ENCODE measurements around the gene CRTC1.

The CRTC1 gene

DNA sequence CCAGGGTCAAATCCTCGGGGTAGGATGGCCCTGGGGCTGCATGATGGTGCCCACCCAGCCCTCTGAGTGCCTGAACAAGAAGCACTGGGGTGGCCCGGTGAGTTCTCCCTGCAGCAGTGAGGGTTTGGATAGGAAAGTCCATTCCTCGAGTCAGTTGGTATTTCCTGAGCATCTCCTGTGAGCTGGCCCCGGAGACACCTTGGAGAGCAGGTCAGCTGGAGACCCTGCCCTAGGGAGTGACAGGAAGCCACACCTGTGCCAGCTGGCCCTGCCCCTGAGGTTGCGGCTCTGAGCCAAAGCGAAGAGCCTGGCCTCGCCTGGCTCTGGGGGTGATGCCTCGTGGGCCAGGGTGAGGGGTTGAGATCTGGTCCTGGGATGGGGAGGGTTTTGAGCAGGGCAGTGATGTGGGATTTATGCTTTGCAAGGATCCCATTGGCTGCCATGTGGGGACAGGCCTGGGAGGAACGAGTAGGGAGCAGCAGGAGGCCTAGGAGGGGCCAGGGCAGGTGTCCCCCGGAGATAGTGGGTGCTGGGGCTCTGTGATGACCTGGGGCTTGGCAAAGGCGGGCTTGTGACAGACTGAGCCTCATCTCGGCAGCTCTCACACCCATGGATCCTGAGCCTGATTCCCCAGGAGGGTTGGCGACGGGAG, 16.0 kb downstream of the CRTC1 start:
- DNase-seq (ENCODE audit: low read depth in 2 of 2) = no peak

DNA sequence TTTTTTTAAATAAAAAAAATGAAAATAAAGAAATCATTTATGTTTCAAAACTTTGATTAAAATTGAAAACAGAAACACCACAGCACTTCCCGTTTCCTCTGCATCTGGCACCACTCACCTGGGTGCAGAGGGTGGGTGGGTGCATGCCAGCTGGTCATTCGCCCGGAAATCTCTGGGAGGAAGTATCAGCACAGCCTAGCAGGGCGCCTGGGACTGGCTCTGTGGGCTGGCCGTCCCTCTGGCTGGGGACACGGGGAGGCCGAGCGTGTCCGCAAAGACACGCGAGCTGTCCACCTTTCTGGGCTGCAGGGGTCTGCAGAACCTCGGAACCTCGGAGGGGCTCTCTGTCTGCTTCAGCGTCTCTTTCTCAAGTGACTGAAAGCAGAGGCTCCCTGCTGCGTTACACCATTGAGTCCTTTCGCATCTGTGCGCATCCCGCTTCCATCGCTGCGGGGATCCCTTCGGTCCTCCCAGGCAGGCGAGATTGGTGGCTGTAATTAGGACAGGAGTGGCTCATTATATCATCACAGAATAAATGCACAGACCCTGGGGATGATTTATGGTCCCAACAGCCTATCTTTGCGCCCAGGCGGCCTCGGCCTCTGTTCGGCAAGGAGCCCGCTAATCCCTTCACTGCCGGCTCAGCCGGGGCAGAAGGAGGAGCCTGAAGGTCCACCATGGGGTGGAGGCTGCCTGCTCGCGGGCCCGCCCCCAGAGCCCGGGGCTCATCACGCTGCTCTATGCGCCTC, 17.2 kb downstream of the CRTC1 start:
- DNase-seq (ENCODE audit: low read depth in 2 of 2) = peak; percentile 43 to 48

DNA sequence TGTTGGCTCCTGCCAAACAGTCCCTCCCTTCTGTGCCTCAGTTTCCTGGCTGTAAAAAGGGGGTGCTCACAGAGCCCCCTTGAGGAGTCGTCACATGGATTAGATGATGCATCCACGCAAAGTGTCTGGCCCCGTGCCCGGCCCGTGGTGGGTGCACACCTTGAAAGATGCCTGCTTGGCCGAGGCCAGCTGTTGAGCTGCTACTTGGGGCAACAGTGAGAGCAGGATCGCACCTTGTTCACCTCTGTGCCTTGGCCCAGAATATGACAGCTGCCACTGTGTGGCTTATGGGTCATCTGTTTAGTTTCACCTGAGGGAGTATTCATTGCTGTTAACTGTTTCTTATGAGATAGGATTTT, 17.7 kb downstream of the CRTC1 start:
- DNase-seq (ENCODE audit: low read depth in 2 of 2) = no peak

DNA sequence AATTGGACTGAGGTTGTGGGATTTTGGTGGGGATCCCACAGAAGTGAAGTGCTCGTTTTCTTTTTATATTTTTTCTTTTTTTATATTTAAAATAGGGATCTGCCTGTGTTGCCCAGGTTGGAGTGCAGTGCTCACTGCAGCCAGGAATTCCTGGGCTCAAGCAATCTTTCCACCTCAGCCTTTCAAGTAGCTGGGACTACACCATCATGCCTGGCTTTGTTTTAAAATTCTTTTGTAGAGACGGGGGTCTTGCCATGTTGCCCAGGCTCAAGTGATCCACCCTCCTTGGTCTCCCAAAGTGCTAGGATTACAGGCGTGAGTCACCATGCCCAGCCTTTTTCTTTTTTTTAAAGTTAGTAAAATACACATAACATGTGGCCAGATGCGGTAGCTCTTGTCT, 20.6 kb downstream of the CRTC1 start:
- DNase-seq (ENCODE audit: low read depth in 2 of 2) = no peak

DNA sequence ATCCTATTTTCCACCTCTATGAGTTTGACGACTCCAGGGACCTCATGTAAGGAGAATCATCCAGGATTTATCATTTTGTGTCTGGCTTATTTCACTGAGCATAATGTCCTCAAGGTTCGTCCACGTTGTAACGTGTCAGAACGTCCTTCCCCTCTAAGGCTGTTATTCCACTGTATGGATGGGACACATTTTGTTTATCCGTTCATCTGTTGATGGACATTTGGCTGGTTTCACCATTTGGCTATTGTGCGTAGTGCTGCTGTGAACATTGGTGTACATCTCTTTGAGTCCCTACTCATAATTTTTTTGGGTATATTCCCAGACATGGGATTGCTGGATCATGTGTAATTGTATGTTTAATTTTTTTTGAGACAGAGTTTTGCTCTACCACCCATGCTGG, 21.5 kb downstream of the CRTC1 start:
- no peak for DNase-seq (ENCODE audit: low read depth in 2 of 2)

DNA sequence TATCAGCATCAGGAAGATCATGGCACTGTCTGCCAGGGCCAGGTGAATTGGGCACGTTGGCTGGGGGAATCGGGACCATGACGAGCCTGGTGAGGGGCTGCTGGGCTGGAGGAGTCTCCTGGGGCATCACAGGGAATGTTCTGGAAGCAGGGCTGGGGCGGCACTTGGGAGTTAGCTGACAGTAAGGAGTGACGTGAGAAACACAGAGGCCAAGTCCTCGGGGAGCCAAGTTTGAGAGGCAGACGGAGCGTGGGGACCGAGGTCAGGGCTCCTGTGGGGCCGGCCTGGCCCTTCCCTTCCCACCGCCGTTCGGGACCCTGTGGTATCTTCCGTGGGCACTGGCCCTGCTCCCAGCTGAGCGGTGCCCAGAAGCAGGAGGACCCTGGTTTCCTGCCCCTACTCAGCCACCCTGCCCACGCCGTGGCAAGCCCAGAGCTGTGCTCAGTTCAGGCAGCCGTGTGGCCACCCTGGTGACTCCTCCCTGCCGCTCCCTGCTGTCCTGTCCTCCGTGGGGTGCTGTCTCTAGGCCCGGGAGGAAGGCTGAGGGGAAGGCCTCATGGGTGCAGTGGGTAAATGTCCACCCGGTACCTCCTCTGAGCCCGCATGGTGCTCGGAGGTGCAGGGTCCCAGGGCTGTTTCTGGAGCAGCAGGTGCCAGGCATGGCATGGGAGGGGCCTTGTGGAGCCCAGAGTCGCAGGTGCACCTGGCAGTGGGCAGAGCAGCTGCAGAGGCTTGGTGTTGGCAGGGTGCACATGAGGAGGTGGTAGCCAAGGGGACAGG, 25.2 kb downstream of the CRTC1 start:
- no peak for DNase-seq (ENCODE audit: low read depth in 2 of 2)

DNA sequence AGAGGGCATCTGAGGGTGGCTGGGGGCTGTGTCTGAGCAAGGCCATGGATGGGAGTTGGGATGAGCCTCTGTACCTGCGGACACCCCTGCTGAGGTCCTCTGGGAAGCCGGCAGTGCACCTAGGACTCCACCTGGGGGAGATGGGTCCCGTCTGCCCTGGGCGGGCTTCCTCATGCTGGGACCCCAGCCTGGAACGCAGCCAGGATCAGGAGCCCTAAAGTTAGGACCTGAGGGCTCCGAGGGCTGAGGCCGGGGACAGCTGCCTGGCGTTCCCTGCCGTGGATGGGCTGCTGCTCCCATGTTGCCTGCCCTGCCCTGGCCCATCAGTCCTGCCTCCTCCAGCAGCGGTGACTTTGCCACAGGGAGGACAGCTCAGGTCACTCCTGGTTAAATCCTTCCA, 26.1 kb downstream of the CRTC1 start:
- no peak for DNase-seq (ENCODE audit: low read depth in 2 of 2)

DNA sequence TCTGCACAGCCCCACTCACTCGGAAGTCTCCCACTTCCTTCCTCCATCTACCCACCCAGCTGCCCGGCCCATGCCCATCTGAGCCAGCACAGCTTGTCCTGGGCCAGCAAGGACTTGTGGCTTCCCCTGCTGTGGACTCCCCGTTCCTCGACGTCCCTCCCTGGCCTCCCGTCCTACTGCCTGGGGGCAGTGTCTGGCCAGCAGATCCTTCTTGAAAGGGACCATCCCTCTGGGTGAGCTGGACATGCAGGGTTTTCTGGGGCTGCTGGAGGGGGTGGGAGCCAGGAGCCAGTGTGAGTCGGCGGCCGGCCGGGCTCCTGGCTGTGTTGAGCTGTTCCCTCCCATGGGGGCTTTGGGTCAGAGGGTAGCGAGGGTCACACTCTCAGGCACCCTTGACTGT, 26.7 kb downstream of the CRTC1 start:
- DNase-seq (ENCODE audit: low read depth in 2 of 2) = no peak

DNA sequence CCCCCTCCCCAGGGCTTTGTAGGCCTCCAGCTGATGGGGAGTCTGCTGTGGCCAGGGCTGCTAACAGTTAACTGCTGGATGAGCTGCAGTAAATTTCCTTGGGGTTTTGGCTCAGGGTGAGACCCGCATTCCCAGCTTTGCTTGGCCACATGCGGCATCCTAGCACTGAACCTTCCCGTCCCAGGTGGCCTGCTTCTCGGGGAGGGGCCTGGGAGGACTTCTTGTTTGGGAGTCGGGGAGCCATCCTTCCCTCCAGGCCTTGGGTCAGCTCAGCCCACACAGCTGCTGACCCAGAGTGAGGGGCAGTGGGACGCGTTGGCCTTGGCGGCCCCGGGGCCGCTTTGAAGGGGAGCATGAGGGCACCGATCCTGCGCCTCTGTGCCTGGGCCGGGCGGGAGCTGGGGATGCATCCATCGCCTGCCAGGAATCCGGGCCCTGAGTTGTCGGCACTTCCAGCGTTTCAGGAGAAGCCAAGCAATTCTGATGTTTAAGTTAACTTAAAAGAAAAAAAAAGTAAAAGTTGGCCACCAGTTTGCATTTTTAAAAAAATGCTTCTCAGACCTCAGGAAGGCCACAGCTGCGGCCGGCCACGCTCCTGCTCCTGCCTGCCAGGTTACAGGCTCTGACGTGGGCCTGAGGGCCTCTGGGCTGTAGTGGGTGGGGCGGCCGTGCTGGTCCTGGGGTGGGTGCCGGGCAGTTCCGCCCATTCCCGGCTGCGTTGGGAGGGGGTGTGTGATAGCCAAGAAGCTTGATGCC, 27.7 kb downstream of the CRTC1 start:
- DNase-seq (ENCODE audit: low read depth in 2 of 2) = no peak

DNA sequence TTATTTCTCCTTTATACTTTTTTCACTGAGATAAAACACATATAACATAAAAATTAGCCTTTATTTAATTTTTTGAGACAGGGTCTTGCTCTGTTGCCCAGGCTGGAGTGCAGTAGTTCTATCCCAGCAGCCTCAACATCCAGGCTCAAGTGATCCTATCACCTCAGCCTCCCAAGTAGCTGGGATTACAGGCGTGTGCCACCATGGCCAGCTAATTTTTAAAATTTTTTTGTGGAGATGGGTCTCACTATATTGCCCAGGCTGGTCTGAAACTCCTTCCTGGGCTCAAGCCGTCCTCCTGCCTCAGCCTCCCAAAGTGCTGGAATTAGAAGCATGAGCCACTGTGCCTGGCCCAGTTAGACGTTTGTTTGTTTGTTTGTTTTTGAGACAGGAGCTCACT, 28.4 kb downstream of the CRTC1 start:
- DNase-seq (ENCODE audit: low read depth in 2 of 2) = no peak

DNA sequence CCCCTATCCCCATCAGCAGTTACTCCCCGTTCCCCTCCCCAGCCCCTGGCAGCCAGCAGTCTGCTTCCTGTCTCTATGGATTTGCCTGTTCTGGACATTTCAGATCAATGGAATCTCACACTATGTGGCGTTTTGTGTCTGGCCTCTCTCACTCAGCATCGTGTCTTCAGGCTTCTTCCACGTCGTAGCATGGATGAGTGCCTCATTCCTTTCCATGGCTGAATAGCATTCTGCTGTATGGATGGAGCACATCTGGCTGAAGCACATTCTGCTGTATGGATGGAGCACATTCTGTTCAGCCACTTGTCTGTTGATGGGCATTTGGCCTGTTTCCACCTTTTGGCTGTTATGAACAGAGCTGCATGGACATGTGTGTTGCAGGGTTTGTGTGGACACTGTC, 29.5 kb downstream of the CRTC1 start:
- DNase-seq (ENCODE audit: low read depth in 2 of 2) = no peak

DNA sequence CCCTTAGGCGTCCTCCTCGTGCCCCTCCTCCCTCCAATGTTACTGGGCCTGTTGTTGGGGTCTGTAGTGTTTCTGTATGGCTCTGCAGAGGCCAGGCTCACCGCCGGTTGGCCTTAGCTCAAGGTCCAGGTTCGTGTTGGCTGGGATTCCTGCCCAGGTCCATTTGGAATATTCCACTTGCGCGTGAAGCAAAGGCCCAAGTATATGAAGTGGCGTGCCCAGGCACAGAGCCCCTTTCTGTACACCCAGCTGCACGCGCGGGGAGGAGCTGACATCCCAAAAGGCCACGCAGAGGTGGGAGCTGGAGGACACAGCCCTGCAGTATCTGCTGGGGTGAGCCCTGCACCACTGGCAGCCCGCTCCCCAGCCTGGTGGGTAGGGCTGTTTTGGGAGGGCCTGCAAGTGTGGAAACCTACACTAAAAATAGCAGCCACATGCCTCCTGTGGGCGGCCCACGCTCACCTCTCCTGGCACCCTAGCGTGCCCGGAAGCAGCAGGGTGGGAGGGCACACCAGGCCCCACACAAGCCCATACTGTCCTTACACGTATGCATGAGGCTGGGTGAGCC, 30.2 kb downstream of the CRTC1 start:
- no peak for DNase-seq (ENCODE audit: low read depth in 2 of 2)

DNA sequence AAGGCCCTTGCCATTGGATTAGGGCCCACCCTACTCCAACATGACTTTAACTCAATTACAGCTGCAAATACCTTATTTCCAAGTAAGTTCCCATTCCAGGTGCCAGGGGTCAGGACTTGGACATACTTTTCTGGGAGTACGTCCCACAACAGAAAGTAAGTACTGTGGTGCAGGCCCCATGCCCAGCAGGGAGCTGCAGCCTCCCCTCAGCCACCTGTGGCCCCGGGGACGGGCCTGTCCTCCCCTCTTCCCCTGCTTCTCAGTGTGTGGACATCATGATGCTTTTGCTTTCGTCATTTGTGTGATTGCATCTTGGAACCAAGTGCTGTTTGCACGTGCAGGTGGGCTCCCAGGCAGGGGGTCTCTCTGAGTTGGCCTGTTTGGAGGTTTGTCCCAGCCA, 31.9 kb downstream of the CRTC1 start:
- no peak for DNase-seq (ENCODE audit: low read depth in 2 of 2)

DNA sequence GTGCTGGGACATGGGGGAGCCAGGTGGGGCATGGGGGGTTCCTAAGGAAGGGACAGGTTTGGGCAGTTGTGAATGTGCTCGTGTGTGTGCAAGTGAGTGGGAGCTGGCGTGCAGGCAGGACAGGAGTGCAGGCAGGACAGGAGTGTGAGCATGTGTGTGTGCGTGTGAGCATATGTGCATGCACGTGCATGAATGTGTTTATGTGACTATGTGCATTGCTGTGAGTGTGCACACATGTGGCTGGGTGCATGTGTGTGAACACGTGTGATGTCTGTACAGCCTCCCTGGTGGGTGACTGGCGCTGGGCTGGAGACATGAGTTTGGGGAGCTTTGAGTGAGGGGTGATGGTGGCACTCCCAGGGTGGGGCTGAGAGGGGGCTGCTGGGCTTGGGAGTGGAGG, 33.4 kb downstream of the CRTC1 start:
- DNase-seq (ENCODE audit: low read depth in 2 of 2) = no peak

DNA sequence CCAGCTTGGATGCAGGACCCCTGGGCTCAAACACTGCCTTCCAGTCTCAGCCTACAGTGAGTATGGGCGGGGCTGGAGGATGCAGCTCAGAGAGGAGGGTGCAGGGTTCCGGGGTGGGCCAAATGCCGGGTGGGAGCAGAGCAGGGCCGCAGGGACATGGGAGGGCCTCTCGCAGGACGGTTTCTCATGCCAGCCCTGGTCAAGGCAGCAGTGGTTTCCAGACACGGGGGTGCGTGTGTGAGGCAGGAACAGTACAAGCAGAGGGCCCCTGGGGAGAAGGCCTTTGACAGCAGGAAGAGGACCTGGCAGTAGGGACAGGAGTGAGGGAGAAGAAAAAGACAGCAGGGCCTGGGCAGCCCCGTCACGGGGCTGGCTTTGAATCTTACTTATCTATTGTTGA, 34.1 kb downstream of the CRTC1 start:
- DNase-seq (ENCODE audit: low read depth in 2 of 2) = no peak

DNA sequence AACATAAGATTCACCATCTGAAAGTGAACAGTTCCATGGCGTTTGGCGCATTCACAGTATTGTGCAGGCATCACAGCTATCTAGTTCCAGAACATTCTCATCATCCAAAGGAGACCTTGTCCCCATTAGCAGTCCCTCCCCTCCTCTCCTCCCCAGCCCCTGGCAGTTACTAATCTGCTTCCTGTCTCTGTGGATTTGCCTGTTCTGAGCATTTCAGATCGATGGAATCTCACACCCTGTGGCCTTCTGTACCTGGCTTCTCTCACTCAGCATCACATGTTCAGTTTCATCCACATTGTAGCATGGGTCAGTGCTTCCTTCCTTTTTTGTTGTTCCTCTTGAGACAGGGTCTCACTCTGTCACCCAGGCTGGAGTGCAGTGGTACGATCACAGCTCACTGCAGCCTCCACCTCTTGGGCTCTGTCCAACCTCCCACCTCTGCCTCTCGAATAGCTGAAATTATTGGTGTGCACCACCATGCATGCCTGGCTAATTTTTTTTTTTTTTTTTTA, 34.6 kb downstream of the CRTC1 start:
- no peak for DNase-seq (ENCODE audit: low read depth in 2 of 2)

DNA sequence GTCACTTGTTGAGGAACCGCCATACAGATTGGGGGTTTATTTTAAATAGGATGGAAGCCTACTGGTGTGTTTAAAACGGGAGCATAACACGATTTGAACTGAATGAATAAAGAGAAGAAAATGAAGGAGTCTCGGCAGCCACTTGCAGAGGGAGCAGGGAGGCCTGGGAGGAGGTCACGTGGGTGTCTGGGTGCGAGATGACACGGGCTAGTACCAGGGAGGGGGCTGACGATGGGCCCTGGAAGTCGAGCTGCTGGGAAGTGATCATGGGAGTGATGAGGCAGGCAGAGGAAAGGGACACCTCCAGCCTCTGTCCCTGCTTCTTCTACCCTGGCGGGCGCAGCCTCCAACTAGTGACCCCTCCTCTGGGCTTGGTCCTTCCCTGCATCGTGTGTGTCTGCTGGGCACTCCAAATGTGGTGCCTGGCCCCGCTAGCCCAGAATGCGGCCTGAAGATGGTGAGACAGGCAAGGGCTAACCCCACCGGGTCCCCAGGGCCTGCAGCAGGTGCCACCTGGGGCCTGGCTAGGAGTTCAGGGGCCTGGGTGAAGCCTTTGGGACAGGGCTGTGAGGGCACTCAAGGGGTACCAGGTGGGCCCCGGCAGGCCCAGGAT, 35.5 kb downstream of the CRTC1 start:
- DNase-seq (ENCODE audit: low read depth in 2 of 2) = no peak

DNA sequence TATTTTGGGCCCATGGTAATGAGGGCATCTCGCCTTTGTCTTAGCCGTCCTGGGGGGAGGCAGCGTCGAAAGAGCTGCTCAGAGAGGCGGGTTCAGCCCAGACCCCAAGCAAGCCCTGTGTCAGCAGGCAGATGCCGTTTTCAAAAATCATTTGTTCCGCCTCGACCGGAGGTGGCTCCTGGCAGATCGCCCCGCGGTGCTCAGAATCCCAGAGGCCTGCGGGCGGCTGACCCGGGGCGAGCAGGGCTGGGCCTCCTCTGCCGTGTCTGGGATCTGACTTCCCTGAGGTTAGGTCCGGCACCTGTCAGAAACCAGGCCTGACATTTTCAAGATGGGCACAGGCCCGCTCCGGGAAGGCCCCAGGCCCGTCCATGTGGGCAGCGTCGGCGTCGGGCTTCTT, 36.1 kb downstream of the CRTC1 start:
- no peak for DNase-seq (ENCODE audit: low read depth in 2 of 2)

DNA sequence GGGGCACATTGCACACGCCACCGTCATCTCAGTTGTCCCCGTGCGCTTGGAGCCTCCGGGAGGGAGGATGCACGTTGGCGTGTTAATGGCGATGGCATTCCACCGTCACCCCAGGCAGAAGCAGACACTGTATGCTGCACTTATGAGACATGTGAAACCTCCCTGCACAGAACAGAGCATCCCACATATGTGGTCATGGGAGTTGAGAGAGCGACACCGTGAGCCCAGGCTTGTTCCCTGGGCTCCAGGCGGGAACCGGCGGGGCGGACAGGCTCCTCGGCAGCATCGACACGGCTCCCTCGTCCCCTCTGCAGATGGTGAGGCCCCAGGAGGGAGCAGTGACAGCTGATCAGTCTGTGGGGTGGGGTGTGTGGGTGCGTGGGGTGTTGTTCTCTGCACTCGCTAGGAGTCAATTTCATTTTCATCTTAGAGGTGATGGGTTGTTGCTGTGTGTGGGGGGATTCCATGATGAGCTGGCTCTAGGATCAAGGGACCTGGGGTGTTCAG, 40.4 kb downstream of the CRTC1 start:
- DNase-seq (ENCODE audit: low read depth in 2 of 2) = no peak

DNA sequence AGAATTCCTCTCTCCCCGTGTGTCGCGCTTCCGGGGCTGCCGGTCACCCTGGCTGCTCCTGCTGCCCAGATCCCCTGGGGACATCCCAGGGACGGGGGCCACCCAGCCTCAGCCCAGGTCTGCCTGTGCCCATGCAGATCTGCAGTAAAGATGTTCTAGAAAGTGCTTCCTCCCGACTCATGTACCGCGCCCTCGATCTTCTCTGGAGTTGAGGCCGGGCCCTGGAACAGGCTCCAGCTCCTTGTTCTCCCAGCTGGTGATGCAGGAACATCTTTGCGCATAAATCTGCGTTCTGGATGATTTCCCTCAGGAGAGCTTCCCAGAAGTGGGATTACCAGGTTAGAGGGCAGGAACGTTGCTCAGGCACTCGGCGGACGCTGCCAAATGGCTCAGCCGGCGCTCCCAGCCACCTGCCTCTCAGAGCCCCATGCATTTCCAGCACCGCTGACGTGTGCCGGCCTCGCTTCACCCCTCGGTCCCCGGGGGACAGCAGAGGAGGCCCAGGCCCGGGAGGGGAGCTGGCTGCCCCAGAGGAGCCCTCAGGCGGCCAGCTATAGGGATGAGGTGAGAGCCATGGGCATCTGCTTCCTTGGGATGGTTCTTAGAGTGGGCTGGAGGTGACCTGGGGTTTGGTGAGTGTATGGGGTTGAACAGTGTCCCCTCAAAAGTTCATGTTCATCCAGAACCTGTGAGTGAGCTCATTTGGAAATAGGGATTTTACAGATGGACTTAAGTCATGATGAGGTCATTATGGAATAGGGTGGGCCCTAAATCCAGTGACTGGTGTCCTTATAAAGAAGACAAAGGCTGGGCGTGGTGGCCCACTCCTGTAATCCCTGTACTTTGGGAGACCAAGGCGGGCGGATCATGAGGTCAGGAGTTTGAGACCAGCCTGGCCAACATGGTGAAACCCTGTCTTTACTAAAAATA, 42.6 kb downstream of the CRTC1 start:
- DNase-seq (ENCODE audit: low read depth in 2 of 2) = no peak

All from stimulated activated CD8-positive, alpha-beta memory T cell treated with anti-CD3 and anti-CD28 coated beads, Interleukin-2, amount 100 ng/mL, for 48 hours (primary cell).